Measurements from ENCODE around the gene CFAP65. TPM values are rescaled to one million over a fixed set of nuclear protein-coding genes. Genes with fewer than 3 reads are reported as not detected.
A peak's percentile ranks its signal among the peaks of the same experiment; 100 is the strongest.

CFAP65 gene
- total and polyA plus RNA-seq, 2 donors = not detected

DNA sequence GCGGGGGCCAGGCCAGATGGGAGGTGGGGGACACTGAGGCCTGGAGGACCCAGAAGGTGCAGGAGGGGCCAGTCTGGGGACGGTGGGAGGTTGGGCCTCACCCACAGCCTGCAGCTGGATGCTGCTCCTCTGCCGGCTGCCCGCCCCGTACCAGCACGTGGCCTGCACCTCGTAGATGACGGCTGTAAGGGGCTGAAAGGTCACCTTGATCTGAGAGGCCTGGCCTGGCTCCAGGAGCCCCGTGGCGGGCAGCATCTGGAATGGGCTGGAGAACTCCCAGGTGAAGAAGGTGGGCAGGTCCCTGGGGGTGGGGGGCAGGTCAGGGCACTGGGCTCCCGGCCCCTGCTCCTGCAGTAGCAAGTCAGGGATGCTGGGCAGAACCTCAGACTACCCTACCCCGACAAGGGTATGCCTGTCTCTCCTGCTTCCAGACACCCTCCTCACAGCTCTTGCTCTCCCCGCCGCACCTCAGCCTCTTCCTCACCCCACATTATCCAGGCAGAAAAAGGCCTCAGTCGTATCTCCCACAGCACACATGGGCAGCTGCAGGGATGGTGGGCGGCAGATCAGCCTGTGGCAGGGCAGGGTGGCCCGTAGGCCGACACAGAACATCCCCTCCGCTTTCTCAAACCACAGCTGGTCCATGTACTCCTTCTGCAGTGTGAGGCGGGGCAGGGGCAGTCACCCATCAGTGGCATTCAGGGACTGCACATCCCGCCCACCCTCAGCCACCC lies 10.1 kb downstream of the CFAP65 start:
- H3K4me3 ChIP-seq (ENCODE audit: low read depth, low read length) = no peak overlapping the region
- H3K36me3 ChIP-seq (ENCODE audit: insufficient read depth) = no peaks in the 10 kb centered on the region
- DNase-seq (ENCODE audit: extremely low spot score) = no peak

DNA sequence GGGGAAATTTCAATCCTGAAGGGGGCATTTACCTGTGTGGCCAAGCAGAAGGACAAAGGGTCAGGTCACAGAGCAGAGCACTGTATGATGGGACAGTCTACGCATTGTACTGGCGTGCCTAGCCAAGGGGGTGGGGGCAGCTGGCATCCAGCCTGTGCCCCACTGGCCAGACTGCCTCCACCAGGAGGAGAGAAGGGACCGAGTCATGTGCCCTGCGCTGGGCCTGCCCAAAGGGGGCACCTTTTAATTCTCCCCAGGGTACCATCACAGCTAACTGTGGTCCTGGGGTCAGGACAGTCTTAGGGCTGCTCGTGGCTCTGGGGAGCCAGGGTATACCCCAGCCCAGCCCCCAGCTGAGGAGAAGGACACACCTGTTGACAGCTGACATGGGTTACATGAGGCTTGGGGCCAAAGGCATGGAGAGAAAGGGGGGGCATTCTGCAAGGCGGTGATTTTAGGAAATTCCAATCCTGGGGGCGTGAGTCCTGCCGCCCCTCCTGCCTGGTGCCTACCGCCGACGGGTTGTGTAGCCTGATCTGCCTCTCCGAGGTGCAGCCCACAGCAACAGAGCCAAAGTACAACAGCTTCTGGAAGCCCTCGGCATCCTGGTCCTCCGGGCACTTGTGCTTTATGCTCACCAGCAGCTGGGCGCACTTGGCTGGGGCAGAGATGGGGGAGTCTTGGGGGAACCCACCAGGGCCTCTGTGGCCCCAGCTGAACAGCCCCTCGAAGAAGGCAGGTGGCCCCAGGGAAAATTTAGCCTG lies 11.0 kb downstream of the CFAP65 start:
- H3K4me3 ChIP-seq (ENCODE audit: low read depth, low read length) = no peak overlapping the region
- WGBS = 78% methylated on average over 16 of the region's 16 CpGs
- DNase-seq (ENCODE audit: extremely low spot score) = no peak
- H3K27ac ChIP-seq (ENCODE audit: low read depth) = no peak overlapping the region
- H3K36me3 ChIP-seq (ENCODE audit: insufficient read depth) = no peaks in the 10 kb centered on the region
- H3K4me1 ChIP-seq (ENCODE audit: insufficient read depth) = no peaks in the 10 kb centered on the region

More for the DNA sequence above, 10.1 kb downstream of the CFAP65 start:
- 67% methylated on average over 21 of the region's 21 CpGs for WGBS
- no peaks in the 10 kb centered on the region for H3K4me1 ChIP-seq (ENCODE audit: insufficient read depth)
- H3K27ac ChIP-seq (ENCODE audit: low read depth) = no peak overlapping the region

DNA sequence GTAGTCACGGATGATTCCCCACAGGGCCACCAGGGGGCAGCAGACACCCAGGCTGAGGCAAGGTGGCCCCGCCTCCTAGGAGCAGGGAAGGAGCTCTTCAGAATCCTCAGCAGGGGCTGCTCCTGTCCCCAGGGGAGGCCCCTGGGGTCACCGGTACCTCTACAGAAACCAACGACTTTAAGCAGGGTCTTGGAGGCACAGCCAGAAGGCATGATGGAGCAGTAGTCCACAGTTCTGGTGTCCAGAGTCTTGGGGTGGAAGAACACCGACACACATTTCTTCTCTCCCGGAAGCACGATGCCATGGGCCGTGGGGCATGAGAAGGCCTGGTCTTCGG lies 11.5 kb downstream of the CFAP65 start:
- no peaks in the 10 kb centered on the region for H3K4me1 ChIP-seq (ENCODE audit: insufficient read depth)
- WGBS = 37% methylated on average over 9 of the region's 9 CpGs
- H3K4me3 ChIP-seq (ENCODE audit: low read depth, low read length) = no peak overlapping the region
- peak; percentile 15 for DNase-seq (ENCODE audit: extremely low spot score)
- no peak overlapping the region for H3K27ac ChIP-seq (ENCODE audit: low read depth)
- no peaks in the 10 kb centered on the region for H3K36me3 ChIP-seq (ENCODE audit: insufficient read depth)

DNA sequence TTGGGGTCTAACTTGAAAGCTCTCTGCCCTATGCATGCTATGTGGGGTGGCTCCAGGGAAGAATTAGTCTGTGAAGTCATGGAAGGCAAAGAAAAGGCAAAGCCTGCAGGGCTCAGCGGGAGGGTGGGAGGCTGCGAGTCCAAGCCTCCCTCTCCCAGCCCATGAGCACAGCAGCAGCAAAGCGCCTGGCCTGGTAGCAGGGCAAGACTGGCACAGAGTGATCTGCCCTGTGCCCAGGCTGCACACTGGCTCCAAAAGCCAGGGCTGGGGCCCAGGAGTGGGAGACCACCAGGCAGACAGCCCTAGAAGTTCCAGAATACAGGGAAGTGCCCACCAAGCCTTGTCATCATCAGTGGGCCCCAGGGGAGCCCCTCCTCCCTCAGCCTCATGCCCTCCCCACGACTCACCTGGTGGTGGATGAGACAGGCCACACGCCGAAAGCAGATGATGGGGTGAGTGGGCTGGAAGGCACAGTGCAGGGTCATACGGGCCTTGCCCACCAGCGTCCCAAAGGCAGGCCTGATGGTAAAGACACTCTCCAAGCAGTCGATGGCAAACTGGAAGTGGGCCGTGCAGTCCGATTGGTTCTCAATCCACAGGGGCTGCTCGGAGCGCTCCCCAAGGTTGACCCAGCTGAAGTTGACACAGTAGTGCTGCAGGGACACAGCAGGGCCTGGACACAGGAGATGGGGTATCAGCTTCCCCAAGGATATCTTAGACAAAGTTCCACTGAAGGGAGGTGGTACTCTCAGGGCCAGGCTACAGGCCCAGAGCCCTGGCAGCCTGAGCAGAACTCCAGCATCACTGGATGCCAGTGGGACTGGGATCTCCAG lies 12.1 kb downstream of the CFAP65 start:
- 73% methylated on average over 13 of the region's 13 CpGs for WGBS
- DNase-seq (ENCODE audit: extremely low spot score) = no peak
- H3K36me3 ChIP-seq (ENCODE audit: insufficient read depth) = no peaks in the 10 kb centered on the region
- no peak overlapping the region for H3K27ac ChIP-seq (ENCODE audit: low read depth)
- no peak overlapping the region for H3K4me3 ChIP-seq (ENCODE audit: low read depth, low read length)
- no peaks in the 10 kb centered on the region for H3K4me1 ChIP-seq (ENCODE audit: insufficient read depth)

DNA sequence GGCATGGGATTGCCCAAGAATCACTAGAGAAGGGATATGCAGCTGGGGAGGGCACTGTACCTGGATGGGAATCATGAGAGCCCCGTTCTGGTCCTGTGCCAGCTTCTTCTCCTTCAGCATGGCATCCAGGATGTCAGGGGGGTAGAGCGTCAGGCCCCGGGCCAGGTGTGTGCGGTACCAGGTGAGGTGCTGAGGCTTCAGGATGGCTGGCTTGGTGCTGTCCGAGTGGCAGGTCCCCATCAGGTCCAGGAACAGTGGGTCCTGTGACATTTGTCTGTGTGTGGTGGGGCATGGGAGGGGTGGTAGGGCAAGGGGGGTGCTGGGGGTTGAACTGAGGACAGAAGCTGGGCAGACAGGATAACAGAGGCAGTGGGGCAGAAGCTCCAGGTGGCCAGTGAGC lies 13.2 kb downstream of the CFAP65 start:
- WGBS = 75% methylated on average over 5 of the region's 5 CpGs
- H3K36me3 ChIP-seq (ENCODE audit: insufficient read depth) = no peaks in the 10 kb centered on the region
- no peak overlapping the region for H3K27ac ChIP-seq (ENCODE audit: low read depth)
- no peak for DNase-seq (ENCODE audit: extremely low spot score)
- H3K4me3 ChIP-seq (ENCODE audit: low read depth, low read length) = no peak overlapping the region
- H3K4me1 ChIP-seq (ENCODE audit: insufficient read depth) = no peaks in the 10 kb centered on the region

DNA sequence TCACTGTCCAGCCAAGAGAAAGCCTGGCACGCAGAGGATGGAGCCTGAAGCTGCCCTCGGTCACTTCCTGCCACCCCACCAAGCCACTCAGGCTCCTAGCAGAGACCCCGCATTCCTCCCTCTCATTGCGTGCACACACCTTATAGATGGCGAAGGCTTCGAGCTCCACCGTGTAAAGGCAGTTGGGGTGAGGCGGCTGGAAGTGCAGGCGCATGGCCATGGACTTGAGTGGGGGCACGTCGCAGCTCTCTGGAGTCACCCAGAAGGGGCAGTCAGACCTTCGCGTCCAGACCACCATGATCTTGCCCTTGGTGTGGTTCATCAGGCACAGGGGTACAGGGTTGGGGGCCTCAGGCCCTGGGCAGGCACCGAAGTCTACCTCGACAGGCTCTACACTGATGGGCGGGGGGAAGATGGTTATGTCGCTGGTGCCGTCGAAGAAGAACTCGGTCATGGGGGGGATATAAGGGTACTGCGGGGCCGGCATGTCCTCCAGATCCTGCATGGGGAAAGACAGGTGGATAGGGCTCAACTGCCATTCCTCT lies 13.7 kb downstream of the CFAP65 start:
- DNase-seq (ENCODE audit: extremely low spot score) = no peak

DNA sequence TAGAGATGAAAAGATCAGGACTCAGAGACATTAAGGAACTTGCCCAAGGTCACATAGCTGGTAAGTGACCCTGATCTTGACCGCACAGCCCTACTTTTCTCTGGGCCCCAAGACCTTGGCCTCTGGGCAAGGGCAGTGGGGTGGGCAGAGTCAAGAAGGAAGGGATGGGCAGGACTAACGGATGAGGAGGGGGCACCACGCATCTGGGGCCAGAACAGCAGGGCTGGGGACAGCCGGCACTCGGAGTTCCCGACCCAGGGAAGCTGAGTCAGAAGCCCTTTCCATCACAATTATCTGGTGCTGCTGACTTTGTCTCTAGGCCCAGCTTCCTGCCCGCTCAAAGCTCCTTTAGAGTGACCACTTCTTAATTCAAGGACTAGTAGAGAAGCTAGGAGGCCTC lies 14.4 kb downstream of the CFAP65 start:
- Histone ChIP-seq H3K4me3 (ENCODE audit: low read depth, low read length) (no peak overlapping the region), H3K27ac (ENCODE audit: low read depth) (no peak overlapping the region), H3K4me1 (ENCODE audit: insufficient read depth) (no peaks in the 10 kb centered on the region), H3K36me3 (ENCODE audit: insufficient read depth) (no peaks in the 10 kb centered on the region)
- WGBS = 78% methylated on average over 7 of the region's 7 CpGs
- no peak for DNase-seq (ENCODE audit: extremely low spot score)

More for the DNA sequence above, 13.7 kb downstream of the CFAP65 start:
- Histone ChIP-seq H3K27ac (ENCODE audit: low read depth) (no peak overlapping the region), H3K36me3 (ENCODE audit: insufficient read depth) (no peaks in the 10 kb centered on the region), H3K4me1 (ENCODE audit: insufficient read depth) (no peaks in the 10 kb centered on the region), H3K4me3 (ENCODE audit: low read depth, low read length) (no peak overlapping the region)
- 86% methylated on average over 22 of the region's 22 CpGs for WGBS

DNA sequence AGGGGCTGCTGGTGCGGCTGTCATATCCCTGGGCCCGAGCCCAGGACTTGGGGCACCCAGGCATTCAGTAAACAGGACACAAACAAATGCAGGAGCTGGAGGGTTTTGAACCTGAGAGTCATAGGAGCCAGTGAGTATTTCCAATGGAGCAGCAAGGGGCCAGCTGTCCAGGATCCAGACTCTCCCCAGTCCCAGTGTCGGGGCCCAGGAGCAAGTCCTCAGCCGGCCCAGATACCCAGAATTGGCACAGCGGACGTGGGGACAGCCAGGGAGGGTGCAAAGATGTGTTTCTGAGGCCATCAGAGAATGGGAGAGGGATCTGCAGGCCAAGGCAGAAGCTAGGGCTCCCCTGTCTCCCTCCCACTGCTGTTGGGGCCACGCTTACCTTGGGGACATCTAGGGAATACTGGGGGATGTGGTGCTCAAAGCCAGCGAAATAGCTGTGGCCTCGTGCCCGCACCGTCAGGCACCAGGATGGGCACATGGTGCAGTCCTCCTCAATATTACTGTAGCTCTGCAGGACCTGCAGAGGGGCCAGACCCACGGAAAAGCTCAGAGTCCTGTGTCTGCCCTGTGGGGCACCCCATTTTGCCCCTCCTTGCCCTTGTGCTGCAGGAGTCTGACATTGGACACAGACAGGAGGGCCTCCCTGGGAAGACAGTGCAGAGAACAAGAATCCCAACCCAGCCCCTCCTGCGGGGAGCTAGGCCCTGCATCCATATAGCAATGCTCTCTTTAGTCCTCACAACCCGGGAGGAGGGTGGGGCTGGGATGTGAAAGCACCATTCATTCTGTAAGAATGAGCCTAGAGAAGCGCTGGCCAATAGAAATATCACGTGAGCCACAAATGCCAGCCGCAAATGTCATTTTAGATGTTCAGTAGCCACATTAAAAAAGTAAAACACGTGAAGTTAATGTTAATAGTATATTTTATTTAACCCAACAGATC lies 15.4 kb downstream of the CFAP65 start:
- Histone ChIP-seq H3K4me3 (ENCODE audit: low read depth, low read length) (no peak overlapping the region), H3K4me1 (ENCODE audit: insufficient read depth) (no peaks in the 10 kb centered on the region), H3K27ac (ENCODE audit: low read depth) (no peak overlapping the region), H3K36me3 (ENCODE audit: insufficient read depth) (no peaks in the 10 kb centered on the region)
- DNase-seq (ENCODE audit: extremely low spot score) = no peak
- WGBS = 76% methylated on average over 18 of the region's 18 CpGs

DNA sequence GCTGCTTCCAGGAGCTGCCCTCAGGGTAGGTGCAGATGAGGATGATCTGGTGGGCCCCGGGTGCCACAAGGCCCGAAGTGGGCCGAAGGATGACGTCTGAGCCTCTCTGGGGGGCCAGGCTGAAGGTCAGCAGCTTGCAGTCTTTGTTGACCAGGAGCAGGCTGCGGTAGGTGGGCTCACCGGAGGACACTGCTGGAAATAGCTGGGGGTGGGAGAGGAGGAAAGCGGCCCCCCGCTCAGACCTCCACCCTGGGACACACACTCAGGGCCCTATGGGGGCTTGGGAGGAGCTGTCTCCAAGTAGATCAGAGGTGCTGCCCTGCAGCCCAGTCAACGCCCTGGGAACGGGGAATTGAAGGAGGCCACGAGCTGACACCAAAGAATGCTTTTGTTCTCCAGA lies 17.3 kb downstream of the CFAP65 start:
- 70% methylated on average over 11 of the region's 11 CpGs for WGBS
- Histone ChIP-seq H3K4me1 (ENCODE audit: insufficient read depth) (no peaks in the 10 kb centered on the region), H3K4me3 (ENCODE audit: low read depth, low read length) (no peak overlapping the region), H3K27ac (ENCODE audit: low read depth) (no peak overlapping the region), H3K36me3 (ENCODE audit: insufficient read depth) (no peaks in the 10 kb centered on the region)
- DNase-seq (ENCODE audit: extremely low spot score) = no peak

DNA sequence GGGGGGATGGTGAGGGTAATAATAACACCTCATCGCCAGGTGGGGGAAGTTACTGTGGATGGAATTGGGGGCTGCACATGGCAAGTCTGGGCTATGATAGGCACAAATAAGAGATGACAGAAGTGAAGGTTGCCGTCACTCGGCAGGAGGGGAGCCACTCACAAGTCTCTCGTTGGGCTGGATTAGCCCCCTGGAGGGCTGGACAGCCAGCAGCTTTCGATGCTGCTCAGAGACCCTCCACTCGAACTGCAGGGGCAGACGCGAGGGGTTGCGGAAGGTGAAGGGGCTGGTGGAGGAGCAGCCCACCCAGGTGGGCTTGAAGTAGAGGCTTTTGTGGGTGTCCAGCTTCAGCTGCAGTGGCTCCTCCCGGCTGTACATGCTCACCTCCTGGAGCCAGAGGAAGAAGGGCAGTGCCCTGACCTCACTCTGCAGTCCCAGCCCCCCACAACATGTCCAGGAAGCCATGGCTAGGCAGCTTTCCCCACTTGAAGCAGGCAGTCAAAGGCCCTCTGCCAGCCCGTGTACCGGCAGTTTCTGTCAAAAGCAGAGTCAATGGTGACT lies 18.2 kb downstream of the CFAP65 start:
- H3K4me1 ChIP-seq (ENCODE audit: insufficient read depth) = no peaks in the 10 kb centered on the region
- no peak overlapping the region for H3K27ac ChIP-seq (ENCODE audit: low read depth)
- WGBS = 69% methylated on average over 12 of the region's 12 CpGs
- H3K4me3 ChIP-seq (ENCODE audit: low read depth, low read length) = no peak overlapping the region
- H3K36me3 ChIP-seq (ENCODE audit: insufficient read depth) = no peaks in the 10 kb centered on the region
- no peak for DNase-seq (ENCODE audit: extremely low spot score)

DNA sequence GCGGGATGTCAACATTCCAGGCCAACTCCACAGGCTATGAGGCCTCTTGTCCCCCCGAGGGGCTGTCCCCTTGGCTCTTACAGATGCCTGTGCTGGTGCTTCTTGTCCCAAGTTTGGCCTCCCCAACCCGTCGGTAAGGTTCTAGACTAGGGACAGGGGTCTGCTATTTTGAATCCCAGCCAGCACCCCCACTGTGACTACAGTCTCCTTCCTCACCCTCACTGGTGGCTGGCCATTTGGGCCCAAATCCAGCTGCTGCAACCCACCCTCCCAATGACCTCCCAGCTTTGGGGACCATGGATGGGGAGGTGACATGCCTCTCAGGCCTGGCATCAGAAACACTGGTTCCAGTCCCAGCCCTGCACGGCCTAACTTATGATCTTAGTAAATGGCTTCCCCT lies 18.7 kb downstream of the CFAP65 start:
- H3K27ac ChIP-seq (ENCODE audit: low read depth) = no peak overlapping the region
- H3K36me3 ChIP-seq (ENCODE audit: insufficient read depth) = no peaks in the 10 kb centered on the region
- no peaks in the 10 kb centered on the region for H3K4me1 ChIP-seq (ENCODE audit: insufficient read depth)
- DNase-seq (ENCODE audit: extremely low spot score) = no peak
- no peak overlapping the region for H3K4me3 ChIP-seq (ENCODE audit: low read depth, low read length)
- WGBS = 79% methylated on average over 5 of the region's 5 CpGs

DNA sequence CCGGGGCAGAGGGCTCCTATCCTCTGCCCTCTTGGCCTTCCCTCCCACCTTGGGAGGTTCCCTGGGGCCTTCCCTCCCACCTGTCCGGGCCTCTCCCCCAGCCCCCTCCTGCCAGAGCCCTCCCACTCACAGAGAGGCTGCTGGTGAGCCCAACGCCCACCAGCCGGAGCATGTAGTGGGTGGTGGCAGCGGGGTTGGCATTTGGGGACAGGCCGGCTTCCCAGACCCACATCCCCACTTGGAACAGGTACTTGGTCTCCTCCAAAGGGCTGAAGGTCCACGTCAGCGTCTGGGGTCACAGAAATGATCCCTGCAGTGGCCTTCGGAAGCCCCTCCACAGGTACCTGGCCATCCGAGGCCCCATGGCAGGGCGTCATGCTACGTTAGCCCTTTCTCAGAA lies 19.3 kb downstream of the CFAP65 start:
- Histone ChIP-seq H3K4me3 (ENCODE audit: low read depth, low read length) (no peak overlapping the region), H3K27ac (ENCODE audit: low read depth) (no peak overlapping the region), H3K36me3 (ENCODE audit: insufficient read depth) (no peaks in the 10 kb centered on the region), H3K4me1 (ENCODE audit: insufficient read depth) (no peaks in the 10 kb centered on the region)
- WGBS = 84% methylated on average over 12 of the region's 12 CpGs
- DNase-seq (ENCODE audit: extremely low spot score) = no peak
